Vagina (tissue), 2 donors: Measurements from ENCODE around the gene LSM14A.

Source experiments
- CTCF ChIP-seq, 3 experiments: fragments of 450-650 bp in 2 of 3; fragments of 200-600 bp in 1 of 3; sonication (generic) in 1 of 3; IDR thresholded peaks; one replicate each; pipeline ENCODE4 v1.5.1; 2017 to 2019; ENCODE audit warnings: antibody characterized with exemption in 3 of 3, mild to moderate bottlenecking in 2 of 3, moderate library complexity in 2 of 3
- POLR2AphosphoS5 ChIP-seq, 2 donors: sonication (generic); formaldehyde crosslinking; IDR thresholded peaks; one replicate each; pipeline ENCODE4 v1.9.0; 2017; ENCODE audit warnings: antibody characterized with exemption in 2 of 2, mild to moderate bottlenecking in 2 of 2, low read depth in 1 of 2; ENCODE audit not compliant: insufficient read depth in 1 of 2

GRCh38 chr19:34131100-34131499, 41.2 kb upstream of the LSM14A start:
- TF ChIP-seq POLR2AphosphoS5 (IDR thresholded peaks at IDR 0.05; ENCODE audit: insufficient read depth in 1 of 2, low read depth in 1 of 2) (no peak), CTCF (IDR thresholded peaks at IDR 0.05) (no peak)
